HG03175 (cell line): Measurements from ENCODE around the gene ARHGEF4.

ENCODE experiments used
- ATAC-seq: cut with Tn5 transposase; IDR thresholded peaks from one replicate; pipeline ENCODE4 v1.9.1; 2021; ENCODE audit warnings: mild to moderate bottlenecking, moderate library complexity; ENCODE audit not compliant: unreplicated experiment

ARHGEF4 gene

DNA sequence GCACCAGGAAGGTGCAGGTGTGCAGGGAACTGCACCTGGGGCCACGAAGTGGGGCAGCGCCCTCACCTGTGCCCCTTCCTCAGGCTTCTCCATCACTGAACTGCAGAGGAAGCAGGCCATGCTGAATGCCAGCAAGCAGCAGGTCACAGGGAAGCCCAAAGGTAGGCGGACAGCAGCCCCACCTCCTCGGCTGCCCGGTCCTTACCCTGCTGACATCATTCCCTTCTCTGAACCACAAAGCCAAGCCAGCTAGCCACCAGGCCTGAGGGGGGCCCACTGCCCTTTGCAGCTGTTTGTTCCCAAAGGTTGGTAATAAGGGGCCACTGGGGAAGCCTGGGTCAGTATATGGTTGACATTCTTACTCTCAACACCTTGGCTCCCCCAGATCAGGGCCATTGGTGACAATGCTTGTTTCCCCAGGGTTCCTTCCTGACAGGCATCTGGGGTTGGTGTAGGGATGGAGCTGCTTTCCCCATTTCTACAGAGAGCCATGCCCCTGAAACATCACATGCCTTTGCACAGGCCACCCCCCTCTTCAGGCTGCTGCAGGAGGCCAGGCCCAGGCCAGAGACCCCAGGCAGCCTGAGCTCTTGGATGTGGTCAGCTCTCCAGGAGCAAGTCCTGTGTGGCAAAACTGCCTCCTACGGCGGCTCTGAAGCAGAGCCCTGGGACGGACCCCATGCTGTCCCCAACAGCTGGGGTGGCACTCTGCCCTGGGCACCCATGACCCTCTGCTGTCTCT, 208.7 kb downstream of the ARHGEF4 start:
- ATAC-seq, result no peak

DNA sequence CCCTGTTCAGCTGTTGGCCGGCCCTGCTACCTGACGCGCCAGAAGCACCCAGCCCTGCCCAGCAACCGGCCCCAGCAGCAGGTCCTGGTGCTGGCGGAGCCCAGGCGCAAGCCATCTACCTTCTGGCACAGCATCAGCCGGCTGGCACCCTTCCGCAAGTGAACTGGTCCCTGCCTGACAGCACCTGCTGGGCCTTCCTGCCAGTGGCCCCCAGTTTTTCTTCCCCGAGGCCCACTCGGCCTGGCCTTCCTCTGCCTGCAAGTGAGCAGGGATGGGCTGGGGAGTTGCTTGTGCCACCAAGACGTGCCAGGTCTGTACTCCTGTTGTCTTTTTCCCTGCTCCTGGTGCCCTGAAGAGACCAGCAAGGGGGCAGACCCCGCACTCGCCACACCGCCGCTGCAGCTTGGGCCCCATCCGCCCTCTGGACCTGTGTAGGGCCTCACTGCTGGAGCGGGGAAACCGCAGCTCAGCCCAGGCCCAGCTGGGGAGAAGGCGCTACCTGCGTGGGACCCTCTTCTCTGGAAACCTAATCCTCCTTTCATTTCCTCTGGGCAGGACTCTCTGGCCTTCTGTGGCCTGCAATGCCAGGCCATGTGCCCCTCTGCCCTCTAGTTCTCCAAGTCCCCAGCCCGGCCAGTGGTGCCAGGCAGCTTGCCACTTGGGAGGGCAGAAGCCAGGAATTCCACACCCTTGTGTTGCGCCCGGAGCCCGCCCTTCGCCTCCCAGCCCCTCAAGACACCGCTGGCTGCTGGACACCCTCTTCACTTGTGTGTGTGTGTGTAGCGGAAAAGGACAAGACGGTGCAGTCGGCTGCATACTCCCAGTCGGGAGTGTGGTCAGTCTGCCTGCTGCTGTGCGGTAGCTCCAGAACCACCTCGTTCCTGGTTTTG, 209.6 kb downstream of the ARHGEF4 start:
- ATAC-seq, result no peak

DNA sequence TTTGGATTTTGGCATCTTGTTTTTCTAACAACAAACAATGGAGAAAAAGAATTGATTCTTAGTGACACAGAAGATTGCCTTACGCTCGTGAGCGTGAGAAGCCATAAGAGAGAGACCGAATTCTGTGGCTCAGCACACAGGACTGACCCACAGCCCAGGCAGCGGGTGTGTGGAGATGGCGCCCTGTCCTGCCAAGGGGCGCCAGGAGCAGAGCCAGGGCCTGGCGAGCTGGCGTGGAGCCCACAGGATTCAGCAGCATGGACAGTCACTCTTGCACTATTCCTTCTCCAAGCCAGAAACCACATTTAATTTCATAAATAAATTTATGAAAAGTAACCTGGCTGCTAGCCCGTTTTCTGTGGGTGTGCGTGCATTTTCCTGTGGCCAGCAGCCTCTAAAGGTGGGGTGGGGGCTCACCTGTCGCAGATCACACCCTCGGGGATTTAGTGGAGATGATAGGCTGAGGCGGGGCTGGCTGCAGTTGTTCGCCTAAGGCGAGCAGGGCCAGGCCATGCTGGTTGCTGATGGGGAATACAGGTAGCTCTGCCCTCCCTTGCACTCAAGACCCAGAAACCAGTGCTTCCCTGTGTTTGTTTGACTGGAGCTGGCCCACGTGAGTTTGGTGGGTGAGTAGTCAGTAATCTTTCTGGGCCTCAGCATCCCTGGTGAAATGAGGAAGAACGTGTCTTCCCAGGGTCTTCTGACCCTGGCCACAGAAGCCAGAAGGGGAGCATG, 210.4 kb downstream of the ARHGEF4 start:
- ATAC-seq, result no peak

DNA sequence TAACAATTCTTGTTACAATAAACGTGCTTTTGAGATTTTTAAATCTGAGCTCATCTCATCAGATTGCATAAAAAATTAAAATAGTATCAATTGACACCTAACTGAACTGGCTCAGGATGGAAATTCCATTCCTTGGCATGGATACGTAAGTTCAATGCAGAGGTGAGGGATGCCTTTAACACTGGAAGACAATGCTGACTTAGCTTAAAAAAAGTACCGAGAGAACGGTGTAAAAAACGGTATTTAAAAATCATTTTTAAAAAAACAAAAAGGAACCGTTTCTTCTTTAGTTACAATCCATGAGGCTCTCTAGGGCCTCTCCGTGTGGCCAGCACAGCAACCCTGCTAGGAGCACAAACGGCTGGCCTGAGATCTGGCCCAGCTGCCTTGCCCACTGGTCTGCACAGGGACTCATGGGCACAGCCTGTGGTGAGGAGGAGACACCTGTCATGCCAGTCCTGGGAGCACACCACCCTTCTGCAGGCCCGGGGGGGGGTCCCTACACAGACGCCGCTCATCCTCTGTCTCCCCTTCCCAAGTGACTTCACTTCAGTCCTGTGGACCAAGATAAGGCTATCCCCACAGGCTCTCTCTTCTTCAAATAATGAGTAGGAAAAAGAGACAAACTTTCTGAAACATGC, 211.3 kb downstream of the ARHGEF4 start:
- no peak for ATAC-seq

DNA sequence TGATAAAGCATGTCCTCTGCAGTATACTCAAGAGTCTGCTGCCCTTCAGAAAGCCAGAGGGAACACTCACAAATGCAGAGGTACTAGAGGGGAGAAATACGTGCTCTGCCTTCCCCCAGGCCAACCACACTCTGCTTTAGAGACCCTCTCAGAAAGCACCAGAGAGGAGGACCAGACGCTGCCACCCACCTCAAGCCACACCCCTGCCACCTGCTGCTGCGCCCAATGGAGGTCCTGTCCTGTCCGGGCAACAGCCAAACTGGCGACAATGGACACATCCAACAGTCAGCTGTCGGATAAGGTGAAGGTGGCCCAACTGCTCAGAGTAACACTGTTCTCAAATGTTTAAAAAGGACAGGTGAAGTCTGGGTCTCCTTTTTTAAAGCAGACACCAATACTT, 211.9 kb downstream of the ARHGEF4 start:
- no peak for ATAC-seq

DNA sequence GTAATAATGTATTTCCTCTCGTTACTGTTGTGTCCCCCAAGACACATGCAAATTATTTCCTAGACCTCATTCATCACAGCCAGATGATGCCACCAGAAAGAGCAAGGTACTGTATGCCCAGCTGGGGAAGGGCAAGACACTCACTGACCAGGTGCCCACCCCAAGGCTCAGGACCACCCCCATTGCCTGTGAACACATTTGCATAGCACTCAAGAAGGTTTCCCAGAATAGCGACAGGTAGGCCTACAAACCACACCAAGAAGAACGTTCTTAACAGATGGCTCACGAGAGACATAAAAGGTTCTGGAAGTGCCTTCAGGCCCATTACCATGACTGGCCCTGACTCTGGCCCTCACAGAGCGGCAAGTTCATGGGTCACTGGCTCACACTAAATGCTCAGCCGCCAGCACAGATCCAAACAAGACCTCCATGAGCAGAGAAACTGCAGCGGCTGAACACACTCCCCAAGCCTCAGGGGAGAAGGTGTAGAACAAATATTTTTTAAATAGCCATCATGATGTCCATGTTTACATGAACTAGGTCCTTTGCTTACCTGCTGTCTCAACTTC, 212.5 kb downstream of the ARHGEF4 start:
- ATAC-seq, result no peak

DNA sequence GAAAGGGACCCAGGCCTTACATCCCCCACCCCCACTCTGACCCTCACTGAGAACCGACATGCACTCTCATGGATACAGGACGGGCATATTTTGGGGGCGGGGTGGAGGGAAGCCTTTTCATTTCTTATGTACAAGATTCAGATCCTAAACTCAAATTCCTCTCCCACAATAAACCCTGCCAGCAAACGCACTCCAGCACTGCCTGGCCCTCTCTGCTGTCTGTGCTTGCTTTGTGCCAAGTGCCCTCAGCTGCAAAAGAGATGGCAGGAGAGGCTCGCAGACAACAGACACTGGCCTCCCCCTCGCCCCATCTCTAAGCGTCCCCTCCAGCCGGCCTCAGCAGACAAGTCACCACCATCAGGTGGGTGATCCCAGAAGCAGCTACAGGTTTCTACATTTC, 214.2 kb downstream of the ARHGEF4 start:
- no peak for ATAC-seq

DNA sequence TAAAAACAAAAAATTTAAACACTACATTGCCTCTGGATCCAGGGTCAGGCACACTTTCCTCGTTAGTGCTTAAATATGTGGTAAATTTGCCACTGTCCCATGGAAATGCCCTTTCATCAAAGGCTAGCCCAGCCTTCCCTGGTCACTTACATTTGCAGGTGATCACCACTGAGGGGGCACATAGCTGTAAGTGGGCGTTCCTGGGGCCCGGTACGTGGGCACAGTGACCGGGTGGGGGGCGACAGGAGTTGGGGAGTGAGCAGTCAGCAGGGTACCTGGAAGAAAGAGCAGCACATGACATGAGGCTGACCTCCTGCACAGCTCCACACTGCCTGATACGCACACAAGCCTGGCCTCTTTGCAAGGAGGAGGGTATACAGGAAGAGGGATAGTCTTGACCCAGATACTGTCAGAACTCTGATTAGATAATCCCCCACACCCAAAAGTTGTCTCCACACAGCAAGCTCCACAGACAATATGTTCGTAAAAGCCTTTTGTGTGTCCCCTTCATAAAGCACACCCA, 216.1 kb downstream of the ARHGEF4 start:
- ATAC-seq, result no peak

DNA sequence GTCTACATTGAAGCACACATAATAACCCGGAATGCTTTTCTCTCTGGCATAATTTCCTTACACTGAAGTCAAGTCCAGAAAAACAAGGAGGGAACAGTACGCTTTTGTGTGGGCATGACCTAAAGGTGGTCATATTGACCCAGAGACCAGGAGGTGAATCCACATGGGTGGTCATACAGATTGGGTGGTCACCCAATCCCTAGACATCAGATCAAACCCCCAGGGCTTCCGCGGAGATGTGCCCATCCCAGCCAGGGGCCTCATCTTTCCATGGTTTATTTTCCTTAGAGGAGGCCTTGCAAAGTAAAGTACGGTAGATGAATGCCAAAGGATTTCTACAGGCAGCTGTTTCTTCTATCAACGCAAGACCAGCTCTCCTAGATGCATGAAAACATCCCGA, 217.8 kb downstream of the ARHGEF4 start:
- ATAC-seq, result no peak

DNA sequence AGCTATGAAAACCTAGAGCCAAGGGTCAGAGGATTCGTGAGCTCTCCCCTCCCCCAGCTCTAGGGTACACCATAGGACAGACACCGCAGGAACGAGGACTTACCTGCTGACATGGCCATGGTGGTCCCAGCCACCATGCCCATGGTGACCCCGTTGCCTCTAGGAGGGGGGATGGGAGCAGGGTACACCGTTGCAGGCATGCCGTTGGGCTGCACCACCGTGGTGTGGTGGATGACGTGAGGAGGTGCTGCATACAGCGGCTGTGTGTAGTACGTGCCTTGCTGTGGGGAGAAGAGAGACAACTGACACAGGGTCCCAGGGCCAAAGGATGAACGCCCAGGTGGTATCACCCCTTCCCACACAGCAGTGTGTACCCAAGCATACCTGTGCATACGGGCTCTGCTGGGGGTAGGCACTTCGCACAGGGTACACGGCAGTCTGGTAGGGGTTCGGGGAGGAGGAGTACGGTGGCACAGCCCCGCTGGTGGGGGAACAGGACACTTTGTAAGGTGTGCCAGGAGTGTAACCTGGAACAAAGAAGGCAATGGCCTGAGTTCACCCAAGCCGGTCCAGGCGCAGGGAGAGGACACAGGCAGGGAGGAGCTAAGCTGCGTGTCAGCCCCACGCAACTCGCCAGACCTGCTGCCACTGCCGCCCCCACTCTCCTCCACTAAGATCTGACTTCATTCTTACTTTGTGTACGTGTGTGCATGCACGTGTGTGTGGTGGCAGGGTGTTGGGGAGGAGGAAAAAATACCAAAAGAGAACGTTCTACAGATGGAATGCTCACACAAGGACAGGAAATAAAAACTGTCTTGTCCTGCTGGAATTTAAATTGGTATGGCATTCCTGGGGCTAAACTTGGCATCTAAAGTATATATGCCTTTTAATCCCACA, 218.7 kb downstream of the ARHGEF4 start:
- ATAC-seq, result no peak

DNA sequence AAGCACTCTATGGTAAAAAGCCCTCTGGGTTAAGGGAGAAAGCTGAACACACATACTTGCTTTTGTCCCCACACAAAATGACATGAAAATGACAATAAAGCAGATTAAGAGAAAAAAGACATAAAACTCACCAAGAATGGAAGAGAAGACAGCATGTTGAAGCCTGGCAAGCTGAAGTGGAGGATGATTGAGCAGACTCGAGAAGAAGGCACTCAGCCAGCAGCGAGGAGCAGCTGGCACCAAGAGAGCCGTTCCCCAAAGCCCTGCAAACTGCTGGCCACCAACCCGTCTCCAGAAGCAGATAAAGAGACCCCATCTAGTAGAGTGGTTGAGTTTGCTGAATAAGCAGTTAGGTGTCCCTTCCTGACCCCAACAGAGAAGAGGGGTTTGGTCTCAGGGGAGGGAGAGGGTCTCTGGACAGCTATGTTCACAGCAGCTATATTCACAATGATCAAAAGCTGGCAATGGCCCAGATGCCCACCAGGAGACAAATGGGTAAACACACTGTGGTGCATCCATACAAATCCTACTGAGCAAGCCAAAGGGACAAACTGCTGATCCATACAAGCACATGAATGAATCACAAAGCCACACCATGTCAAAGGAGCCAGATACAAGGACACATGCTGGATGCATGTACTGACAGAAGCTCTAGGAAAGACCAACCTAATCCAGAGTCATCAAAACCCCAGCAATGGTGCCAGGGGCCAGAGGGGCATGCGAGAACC, 219.7 kb downstream of the ARHGEF4 start:
- ATAC-seq, result no peak

DNA sequence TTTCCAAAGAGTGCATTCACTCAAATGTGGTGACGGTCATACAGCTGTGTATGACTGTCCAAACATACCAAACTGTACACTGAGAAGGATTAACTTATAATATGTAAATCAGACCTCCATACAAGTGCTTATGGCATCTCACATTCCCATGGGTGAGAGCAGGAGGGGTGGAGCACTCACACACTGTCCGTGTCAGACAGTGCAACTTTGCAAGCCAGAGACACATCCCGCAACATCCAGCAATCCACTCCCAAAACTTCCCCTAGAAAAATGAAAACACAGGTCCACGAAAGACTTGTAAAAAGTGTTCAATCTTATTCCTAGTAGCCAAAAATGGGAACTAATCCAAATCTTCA, 220.2 kb downstream of the ARHGEF4 start:
- ATAC-seq, result no peak

DNA sequence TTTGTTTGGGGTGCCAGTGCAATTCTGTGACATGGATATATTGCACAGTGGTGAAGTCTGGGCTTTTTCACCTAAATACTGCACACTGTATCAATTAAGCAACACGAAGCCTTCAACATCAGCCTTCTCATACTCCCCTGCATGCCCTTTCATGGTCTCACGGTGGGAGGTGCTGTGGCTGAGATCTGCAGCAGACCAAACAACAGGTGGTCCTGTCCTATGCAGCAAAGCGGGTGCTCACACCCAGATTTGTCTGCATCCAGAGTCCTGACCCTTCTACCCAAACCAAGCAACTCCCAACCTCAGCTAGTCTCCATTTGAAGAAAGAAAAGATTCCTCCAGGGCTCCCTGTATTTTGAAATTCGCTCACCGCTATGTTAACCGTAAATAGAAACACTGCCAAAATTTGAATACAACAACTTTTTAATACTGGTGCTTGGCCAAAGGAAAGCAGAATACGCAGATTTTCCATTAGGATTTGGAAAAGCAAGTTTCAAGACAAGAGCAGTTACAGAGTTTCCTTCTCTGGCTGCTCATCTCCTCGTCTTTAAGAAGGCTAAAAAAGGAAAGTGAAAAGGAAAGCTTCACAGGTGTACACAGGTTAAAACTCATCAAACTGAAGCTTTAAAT, 221.6 kb downstream of the ARHGEF4 start:
- no peak for ATAC-seq

DNA sequence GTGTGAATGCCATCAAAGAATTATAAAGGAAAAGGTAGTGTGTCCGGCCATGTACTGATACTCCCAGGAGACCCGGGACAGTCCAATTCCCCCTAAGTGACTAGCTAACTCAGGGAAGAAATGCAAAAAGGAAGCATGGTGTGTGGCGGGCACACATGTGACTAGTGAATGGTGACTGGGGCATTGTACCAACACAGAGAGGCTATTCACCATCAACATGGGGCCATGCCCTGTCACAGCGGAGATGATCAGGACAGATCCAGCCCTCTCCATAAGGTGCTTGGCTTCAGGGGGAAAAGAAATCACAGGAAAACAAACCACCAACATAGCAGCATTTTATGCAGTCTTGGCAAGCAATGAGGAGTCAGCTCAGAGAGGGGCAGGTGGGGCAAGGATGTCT, 222.2 kb downstream of the ARHGEF4 start:
- no peak for ATAC-seq

DNA sequence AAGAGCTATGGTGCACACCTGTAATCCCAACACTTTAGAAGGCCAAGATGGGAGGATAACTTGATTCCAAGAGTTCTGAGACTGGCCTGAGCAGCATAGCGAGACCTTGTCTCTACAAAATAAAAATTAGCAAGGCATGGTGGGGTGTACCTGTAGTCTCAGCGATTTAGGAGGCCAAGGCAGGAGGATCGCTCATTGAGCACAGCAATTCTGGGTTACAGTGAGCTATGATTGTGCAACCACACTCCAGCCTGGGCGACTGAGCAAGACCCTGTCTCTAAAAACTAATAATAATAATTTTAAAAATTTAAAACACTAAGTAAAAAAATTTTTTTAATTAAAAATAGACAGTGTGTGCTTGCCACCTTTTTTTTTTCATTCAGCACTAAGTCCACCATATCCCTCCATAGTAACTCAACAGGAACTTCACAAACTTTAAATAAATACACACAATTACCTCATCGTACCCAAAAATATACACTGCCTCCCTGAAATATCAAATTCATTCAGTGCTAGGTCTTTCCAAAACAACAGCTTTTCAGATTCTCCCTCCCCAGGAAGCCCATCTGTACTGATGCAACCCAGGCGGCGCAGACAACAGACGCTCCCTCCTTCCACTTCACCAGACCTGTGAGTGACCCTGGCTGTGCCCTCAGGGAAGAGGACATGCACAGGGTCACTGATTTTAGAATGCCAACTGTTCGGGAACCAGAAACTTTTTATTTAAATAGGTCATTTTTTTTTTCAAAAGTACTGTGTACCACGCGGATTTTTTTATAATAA, 227.0 kb downstream of the ARHGEF4 start:
- ATAC-seq, result no peak

DNA sequence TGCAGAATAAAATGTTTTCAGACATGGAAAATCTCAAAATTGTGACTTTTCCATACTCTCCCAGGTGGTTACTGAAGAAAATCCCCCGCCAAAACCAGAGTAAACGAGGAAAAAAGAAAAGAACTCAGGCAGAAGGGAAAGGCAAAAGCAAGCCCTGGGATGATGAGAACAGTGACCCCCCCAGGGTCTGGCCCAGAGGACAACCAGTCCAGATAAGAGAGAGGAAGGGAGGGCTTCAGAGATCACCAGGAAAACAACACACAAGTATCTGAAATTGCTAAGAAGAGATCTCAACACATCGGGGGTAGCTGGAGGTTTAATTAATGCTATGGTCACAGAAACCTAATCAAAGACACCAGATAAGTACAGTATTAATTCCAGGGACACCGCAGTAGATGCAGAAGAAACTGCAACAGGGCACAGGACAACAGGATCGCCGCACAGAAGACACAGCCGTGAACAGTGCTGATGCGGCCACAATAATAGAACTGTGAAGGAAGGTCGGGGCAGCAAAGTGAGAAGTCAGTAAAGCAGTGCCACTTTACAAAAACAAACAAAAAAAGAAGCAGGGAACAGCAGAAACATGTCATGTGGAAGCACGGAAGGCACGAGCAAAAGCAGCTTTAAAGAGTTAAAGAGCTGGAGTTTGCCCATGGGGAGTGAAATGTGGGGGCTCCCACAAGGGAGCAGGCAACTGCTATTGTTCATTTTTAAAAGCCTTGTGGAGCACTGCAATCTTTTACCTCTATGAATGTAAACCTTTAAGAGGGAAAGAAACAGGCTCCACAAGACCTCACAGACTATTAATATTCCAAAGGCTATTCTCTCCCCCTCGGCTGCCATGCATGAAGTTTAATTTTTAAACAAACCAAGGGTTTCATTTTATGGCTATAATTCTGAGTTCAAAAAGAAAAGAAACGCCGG, 228.1 kb downstream of the ARHGEF4 start:
- ATAC-seq, result no peak
